Effector memory CD4-positive, alpha-beta T cell (primary cell): ENCODE measurements around the gene PHYHD1.

ENCODE experiments used
- DNase-seq, 3 donors: peaks; one replicate each; pipeline ENCODE4 v3.0.0-alpha.2; 2020
- H3K27ac ChIP-seq: 2 replicates; pipeline ENCODE4 v1.7.0; 2013; ENCODE audit warnings: mild to moderate bottlenecking, low read length, moderate library complexity; ENCODE audit not compliant: insufficient read depth, poor library complexity, severe bottlenecking
- H3K27me3 ChIP-seq: replicated peaks from 2 replicates; pipeline ENCODE4 v1.7.0; 2013; ENCODE audit warnings: mild to moderate bottlenecking, low read length; ENCODE audit not compliant: insufficient read depth, control insufficient read depth, poor library complexity, severe bottlenecking
- H3K36me3 ChIP-seq: 2 replicates; pipeline ENCODE4 v1.7.0; 2013; ENCODE audit warnings: mild to moderate bottlenecking, low read length, moderate library complexity; ENCODE audit not compliant: control insufficient read depth, insufficient read depth
- H3K4me1 ChIP-seq: 2 replicates; pipeline ENCODE4 v1.7.0; 2013; ENCODE audit warnings: low read length, mild to moderate bottlenecking; ENCODE audit not compliant: control insufficient read depth, insufficient read depth, poor library complexity, severe bottlenecking
- H3K4me3 ChIP-seq: 2 replicates; pipeline ENCODE4 v1.7.0; 2013; ENCODE audit warnings: low read length, low read depth, mild to moderate bottlenecking; ENCODE audit not compliant: insufficient read depth, poor library complexity, severe bottlenecking
- H3K9me3 ChIP-seq: 2 replicates; pipeline ENCODE4 v1.7.0; 2013; ENCODE audit warnings: mild to moderate bottlenecking, low read length, moderate library complexity; ENCODE audit not compliant: control insufficient read depth

PHYHD1 gene

GRCh38 chr9:128972956-128973355 lies 52.2 kb downstream of the PHYHD1 start:
- no peak for DNase-seq
- Histone ChIP-seq H3K27me3 (no peaks in the 10 kb centered on the region), H3K4me3 (no peak overlapping the region), H3K9me3 (no peaks in the 10 kb centered on the region), H3K36me3 (peaks cover 78% of the 10 kb centered on the region), H3K27ac (no peak overlapping the region), H3K4me1 (no peaks in the 10 kb centered on the region)

- no peak overlapping the region for H3K4me3 ChIP-seq
- no peaks in the 10 kb centered on the region for H3K4me1 ChIP-seq
- DNase-seq, result no peak
- H3K9me3 ChIP-seq, result no peaks in the 10 kb centered on the region
- H3K27me3 ChIP-seq, result no peaks in the 10 kb centered on the region
- H3K36me3 ChIP-seq, result peaks cover 71% of the 10 kb centered on the region
- no peak overlapping the region for H3K27ac ChIP-seq
Observed at GRCh38 chr9:128979111-128979510, 58.3 kb downstream of the PHYHD1 start.

DNA sequence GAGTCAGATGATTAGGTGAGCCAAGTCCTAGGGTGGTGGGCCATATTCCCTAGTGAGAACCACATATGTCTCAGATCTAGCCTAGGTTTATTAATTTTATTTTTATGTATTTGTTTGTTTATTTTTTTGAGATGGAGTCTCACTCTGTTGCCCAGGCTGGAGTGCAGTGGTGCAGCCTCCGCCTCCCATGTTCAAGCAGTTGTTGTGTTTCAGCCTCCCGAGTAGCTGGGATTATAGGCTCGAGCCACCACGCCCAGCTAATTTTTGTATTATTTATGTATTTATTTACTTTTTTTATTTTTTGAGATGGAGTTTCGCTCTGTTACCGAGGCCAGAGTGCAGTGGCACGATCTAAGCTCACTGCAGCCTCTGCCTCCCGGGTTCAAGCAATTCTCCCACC lies 62.8 kb downstream of the PHYHD1 start:
- H3K4me3 ChIP-seq, result no peak overlapping the region
- H3K4me1 ChIP-seq, result no peaks in the 10 kb centered on the region
- no peak for DNase-seq
- no peaks in the 10 kb centered on the region for H3K9me3 ChIP-seq
- H3K27me3 ChIP-seq, result no peaks in the 10 kb centered on the region
- no peak overlapping the region for H3K27ac ChIP-seq
- H3K36me3 ChIP-seq, result peaks cover 83% of the 10 kb centered on the region

DNA sequence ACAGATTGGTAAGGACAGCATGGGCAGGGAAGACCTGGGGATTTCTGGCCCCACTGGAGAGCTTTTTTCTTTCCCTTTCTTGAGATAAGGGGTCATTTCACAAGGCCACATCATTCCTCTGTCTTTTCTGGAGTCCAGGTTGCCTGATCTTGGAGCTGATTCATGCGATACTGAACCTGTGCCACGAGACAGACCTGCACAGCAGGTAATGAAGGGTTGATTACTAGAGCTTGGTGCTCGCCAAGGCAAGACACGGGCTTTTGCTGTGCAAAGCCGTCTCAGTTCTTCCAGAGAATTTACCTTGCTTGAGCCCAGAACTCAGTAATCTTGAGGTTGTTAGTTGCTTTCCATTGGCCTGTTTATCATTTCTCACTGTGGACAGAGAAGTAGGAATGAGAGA lies 65.9 kb downstream of the PHYHD1 start:
- no peak for DNase-seq
- Histone ChIP-seq H3K4me3 (no peak overlapping the region), H3K27me3 (no peaks in the 10 kb centered on the region), H3K4me1 (no peaks in the 10 kb centered on the region), H3K27ac (no peak overlapping the region), H3K36me3 (peaks cover 69% of the 10 kb centered on the region), H3K9me3 (no peaks in the 10 kb centered on the region)

- H3K4me3 ChIP-seq, result no peak overlapping the region
- no peak for DNase-seq
- no peaks in the 10 kb centered on the region for H3K27me3 ChIP-seq
- no peaks in the 10 kb centered on the region for H3K9me3 ChIP-seq
- no peaks in the 10 kb centered on the region for H3K4me1 ChIP-seq
- H3K36me3 ChIP-seq, result peaks cover 67% of the 10 kb centered on the region
- no peak overlapping the region for H3K27ac ChIP-seq
Observed at GRCh38 chr9:128987805-128988204, 67.0 kb downstream of the PHYHD1 start.
